HL-60 (cell line): ENCODE measurements around the gene C11orf91.

Experiments
- DNase-seq, 2 experiments: peaks; one replicate each; pipeline ENCODE4 v3.0.0-alpha.2; 2010 to 2020; ENCODE audit warnings: low read depth in 1 of 2, low spot score in 1 of 2
- H3K27ac ChIP-seq: fragments of 250-450 bp; sonication (Bioruptor Pico); replicated peaks from 2 replicates; pipeline ENCODE4 v1.5.1; 2020; ENCODE audit warnings: mild to moderate bottlenecking, moderate library complexity
- H3K27me3 ChIP-seq: fragments of 250-450 bp; sonication (Bioruptor Pico); 2 replicates; pipeline ENCODE4 v1.5.1; 2021; ENCODE audit warnings: mild to moderate bottlenecking, moderate library complexity; ENCODE audit not compliant: insufficient read depth, poor library complexity, severe bottlenecking
- H3K4me3 ChIP-seq: replicated peaks from 2 replicates; pipeline ENCODE4 v1.5.1; 2011; ENCODE audit warnings: mild to moderate bottlenecking, control low read depth, low read length; ENCODE audit not compliant: insufficient read depth
- CTCF ChIP-seq: IDR thresholded peaks from one replicate; pipeline ENCODE4 v1.5.1; 2011; ENCODE audit warnings: low read length, control low read depth, inconsistent platforms; ENCODE audit not compliant: insufficient read depth
- GABPA ChIP-seq: IDR thresholded peaks from 2 replicates; pipeline ENCODE4 v1.6.1; 2012; ENCODE audit warnings: low read depth
- POLR2AphosphoS5 ChIP-seq: IDR thresholded peaks from 2 replicates; pipeline ENCODE4 v1.6.1; 2012; ENCODE audit warnings: low read depth
- REST ChIP-seq: IDR thresholded peaks from 2 replicates; pipeline ENCODE4 v1.6.1; 2012; ENCODE audit warnings: low read depth; ENCODE audit not compliant: insufficient replicate concordance
- SPI1 ChIP-seq: IDR thresholded peaks from 2 replicates; pipeline ENCODE4 v1.6.1; 2012; ENCODE audit warnings: low read depth, mild to moderate bottlenecking, borderline replicate concordance

Gene C11orf91

GRCh38 chr11:33692013-33692504 lies 8.6 kb downstream of the C11orf91 start:
- Histone ChIP-seq H3K27me3 (no peaks in the 10 kb centered on the region), H3K4me3 (no peak overlapping the region), H3K27ac (no peak overlapping the region)
- no peak for DNase-seq
- no peak for TF ChIP-seq POLR2AphosphoS5
- TF ChIP-seq CTCF: no peak
- TF ChIP-seq GABPA: no peak
- TF ChIP-seq SPI1: no peak
- no peak for TF ChIP-seq REST

GRCh38 chr11:33691066-33691864 lies 9.4 kb downstream of the C11orf91 start:
- DNase-seq: no peak
- no peak for TF ChIP-seq SPI1
- TF ChIP-seq CTCF: no peak
- no peak for TF ChIP-seq POLR2AphosphoS5
- no peak for TF ChIP-seq GABPA
- TF ChIP-seq REST: no peak
- H3K27me3 ChIP-seq: no peaks in the 10 kb centered on the region
- H3K4me3 ChIP-seq: no peak overlapping the region
- no peak overlapping the region for H3K27ac ChIP-seq

- DNase-seq: no peak
- H3K4me3 ChIP-seq: no peak overlapping the region
- no peak overlapping the region for H3K27ac ChIP-seq
- TF ChIP-seq GABPA (no peak), REST (no peak), CTCF (no peak), SPI1 (no peak), POLR2AphosphoS5 (no peak)
- no peaks in the 10 kb centered on the region for H3K27me3 ChIP-seq
These were observed 10.1 kb downstream of the C11orf91 start for GRCh38 chr11:33690290-33691065.
